ENCODE measurements around the gene TBC1D1. TPM values are rescaled to one million over a fixed set of nuclear protein-coding genes. Genes with fewer than 3 reads are reported as not detected.

The TBC1D1 gene
- polyA plus RNA-seq, 1 donor (not counting 4 experiments of a cell fraction or from before 2014, with no cell fraction given) = 32.5 TPM

- no peaks in the 10 kb centered on the region for H4K20me1 ChIP-seq (ENCODE audit: control insufficient read depth, extremely low read depth, insufficient read depth, low read length)
- H3K4me2 ChIP-seq (ENCODE audit: control insufficient read depth, extremely low read depth, insufficient read depth, low read depth, low read length) = no peak overlapping the region
- H3K27ac ChIP-seq (ENCODE audit: control insufficient read depth, insufficient read depth, low read length) = no peak overlapping the region
- H3K36me3 ChIP-seq (ENCODE audit: control insufficient read depth in 2 of 2, extremely low read depth in 1 of 2, insufficient read depth in 2 of 2, low read length in 2 of 2) = no peaks in the 10 kb centered on the region
- peaks cover 24% of the 10 kb centered on the region for H3K27me3 ChIP-seq (ENCODE audit: control insufficient read depth, extremely low read depth, insufficient read depth, low read length)
- H3K4me1 ChIP-seq (ENCODE audit: control insufficient read depth, extremely low read depth, insufficient read depth, low read length) = no peaks in the 10 kb centered on the region
- H3K9me1 ChIP-seq (ENCODE audit: control insufficient read depth, extremely low read depth, insufficient read depth, low read length) = no peaks in the 10 kb centered on the region
- no peak overlapping the region for H2AFZ ChIP-seq (ENCODE audit: control insufficient read depth, low read length)
- TF ChIP-seq EZH2 (IDR thresholded peaks at IDR 0.05; ENCODE audit: low read length) = no peak
- TF ChIP-seq CTCF (optimal IDR thresholded peaks at IDR 0.05 in 1 of 3, IDR thresholded peaks at IDR 0.05 in 1 of 3, conservative IDR thresholded peaks at IDR 0.05 in 1 of 3; ENCODE audit: extremely low read depth in 1 of 3, insufficient read depth in 2 of 3, low read length in 3 of 3) = no peak
- H3K79me2 ChIP-seq (ENCODE audit: control insufficient read depth, insufficient read depth, low read length) = no peaks in the 10 kb centered on the region
- H3K4me3 ChIP-seq (ENCODE audit: control insufficient read depth in 2 of 3, extremely low read depth in 1 of 3, insufficient read depth in 2 of 3, low read depth in 1 of 3, low read length in 3 of 3) = no peak overlapping the region
- no peaks in the 10 kb centered on the region for H3K9me3 ChIP-seq (ENCODE audit: control insufficient read depth, low read depth, low read length)
- DNase-seq (ENCODE audit: low read depth, low spot score) (no peak), FAIRE-seq (no peak)
- no peak overlapping the region for H3K9ac ChIP-seq (ENCODE audit: control insufficient read depth, extremely low read depth, insufficient read depth, low read length)
- dilution Hi-C loops (cut with MboI; ENCODE audit: extremely low pct_ligation_motif_present, low sequenced_read_pairs) = no loop called here
Measured at GRCh38 chr4:37896206-37896860, 5.4 kb downstream of the TBC1D1 start.

DNA sequence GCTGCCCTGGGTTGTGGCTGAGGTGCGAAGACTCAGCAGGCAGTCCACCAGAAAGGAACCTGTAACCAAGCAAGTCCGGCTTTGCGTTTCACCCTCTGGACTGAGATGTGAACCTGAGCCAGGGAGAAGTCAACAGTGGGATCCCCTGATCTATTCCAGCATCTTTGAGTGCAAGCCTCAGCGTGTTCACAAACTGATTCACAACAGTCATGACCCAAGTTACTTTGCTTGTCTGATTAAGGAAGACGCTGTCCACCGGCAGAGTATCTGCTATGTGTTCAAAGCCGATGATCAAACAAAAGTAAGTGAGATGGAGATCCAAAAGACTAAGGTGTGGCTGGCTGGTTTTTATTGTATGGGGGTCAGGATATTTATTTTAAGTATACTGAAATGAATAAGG lies 11.3 kb downstream of the TBC1D1 start:
- Histone ChIP-seq H3K4me1 (ENCODE audit: control insufficient read depth, extremely low read depth, insufficient read depth, low read length) (no peaks in the 10 kb centered on the region), H3K9ac (ENCODE audit: control insufficient read depth, extremely low read depth, insufficient read depth, low read length) (no peak overlapping the region), H3K36me3 (ENCODE audit: control insufficient read depth in 2 of 2, extremely low read depth in 1 of 2, insufficient read depth in 2 of 2, low read length in 2 of 2) (no peaks in the 10 kb centered on the region), H3K79me2 (ENCODE audit: control insufficient read depth, insufficient read depth, low read length) (no peaks in the 10 kb centered on the region), H3K27ac (ENCODE audit: control insufficient read depth, insufficient read depth, low read length) (no peak overlapping the region), H3K9me3 (ENCODE audit: control insufficient read depth, low read depth, low read length) (no peaks in the 10 kb centered on the region), H3K4me2 (ENCODE audit: control insufficient read depth, extremely low read depth, insufficient read depth, low read depth, low read length) (no peak overlapping the region), H4K20me1 (ENCODE audit: control insufficient read depth, extremely low read depth, insufficient read depth, low read length) (no peaks in the 10 kb centered on the region), H2AFZ (ENCODE audit: control insufficient read depth, low read length) (no peak overlapping the region), H3K4me3 (ENCODE audit: control insufficient read depth in 2 of 3, extremely low read depth in 1 of 3, insufficient read depth in 2 of 3, low read depth in 1 of 3, low read length in 3 of 3) (no peak overlapping the region), H3K27me3 (ENCODE audit: control insufficient read depth, extremely low read depth, insufficient read depth, low read length) (peaks cover 4% of the 10 kb centered on the region), H3K9me1 (ENCODE audit: control insufficient read depth, extremely low read depth, insufficient read depth, low read length) (no peaks in the 10 kb centered on the region)
- FAIRE-seq = peak; percentile 62
- DNase-seq (ENCODE audit: low read depth, low spot score) = no peak
- TF ChIP-seq CTCF (optimal IDR thresholded peaks at IDR 0.05 in 1 of 3, IDR thresholded peaks at IDR 0.05 in 1 of 3, conservative IDR thresholded peaks at IDR 0.05 in 1 of 3; ENCODE audit: extremely low read depth in 1 of 3, insufficient read depth in 2 of 3, low read length in 3 of 3) (no peak), EZH2 (IDR thresholded peaks at IDR 0.05; ENCODE audit: low read length) (no peak)
- dilution Hi-C loops (cut with MboI; ENCODE audit: extremely low pct_ligation_motif_present, low sequenced_read_pairs) = no loop called here

Measured in keratinocyte (primary cell).